ENCODE results near the gene TNK2.
"Not testable (repeated sequence)": the region's sequence is repeated elsewhere in the genome, so short reads cannot be mapped to it uniquely, and the experiment has no call there.

The TNK2 gene

GRCh38 chr3:195818301-195818700 lies 90.0 kb downstream of the TNK2 start:
- Histone ChIP-seq H3K4me1 (ENCODE audit: insufficient read depth, low read length, severe bottlenecking) (peaks cover 3% of the 10 kb centered on the region), H3K9me2 (ENCODE audit: low read depth, low read length) (no peaks in the 10 kb centered on the region), H3F3A (ENCODE audit: insufficient read depth, low read length) (no peaks in the 10 kb centered on the region), H3K9ac (ENCODE audit: low read length) (no peak overlapping the region), H3K27ac (ENCODE audit: low read depth, low read length, poor library complexity, severe bottlenecking) (no peak overlapping the region), H3K4me2 (ENCODE audit: low read length) (no peak overlapping the region), H3K36me3 (ENCODE audit: insufficient read depth, low read length) (no peaks in the 10 kb centered on the region), H4K20me1 (ENCODE audit: insufficient read depth, low read length) (no peaks in the 10 kb centered on the region), H3K4me3 (ENCODE audit: low read depth, low read length, poor library complexity, severe bottlenecking) (no peak overlapping the region), H3K27me3 (ENCODE audit: insufficient read depth, low read length) (peaks cover 20% of the 10 kb centered on the region), H2AFZ (ENCODE audit: low read length) (no peak overlapping the region), H3K9me3 (ENCODE audit: low read length) (no peaks in the 10 kb centered on the region), H3K79me2 (ENCODE audit: insufficient read depth, low read length) (no peaks in the 10 kb centered on the region)
- TF ChIP-seq, protein P1, sequence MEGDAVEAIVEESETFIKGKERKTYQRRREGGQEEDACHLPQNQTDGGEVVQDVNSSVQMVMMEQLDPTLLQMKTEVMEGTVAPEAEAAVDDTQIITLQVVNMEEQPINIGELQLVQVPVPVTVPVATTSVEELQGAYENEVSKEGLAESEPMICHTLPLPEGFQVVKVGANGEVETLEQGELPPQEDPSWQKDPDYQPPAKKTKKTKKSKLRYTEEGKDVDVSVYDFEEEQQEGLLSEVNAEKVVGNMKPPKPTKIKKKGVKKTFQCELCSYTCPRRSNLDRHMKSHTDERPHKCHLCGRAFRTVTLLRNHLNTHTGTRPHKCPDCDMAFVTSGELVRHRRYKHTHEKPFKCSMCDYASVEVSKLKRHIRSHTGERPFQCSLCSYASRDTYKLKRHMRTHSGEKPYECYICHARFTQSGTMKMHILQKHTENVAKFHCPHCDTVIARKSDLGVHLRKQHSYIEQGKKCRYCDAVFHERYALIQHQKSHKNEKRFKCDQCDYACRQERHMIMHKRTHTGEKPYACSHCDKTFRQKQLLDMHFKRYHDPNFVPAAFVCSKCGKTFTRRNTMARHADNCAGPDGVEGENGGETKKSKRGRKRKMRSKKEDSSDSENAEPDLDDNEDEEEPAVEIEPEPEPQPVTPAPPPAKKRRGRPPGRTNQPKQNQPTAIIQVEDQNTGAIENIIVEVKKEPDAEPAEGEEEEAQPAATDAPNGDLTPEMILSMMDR (IDR thresholded peaks at IDR 0.05; ENCODE audit: low read length), result no peak
- TF ChIP-seq EZH2 (IDR thresholded peaks at IDR 0.05; ENCODE audit: borderline replicate concordance, low read length), result no peak

DNA sequence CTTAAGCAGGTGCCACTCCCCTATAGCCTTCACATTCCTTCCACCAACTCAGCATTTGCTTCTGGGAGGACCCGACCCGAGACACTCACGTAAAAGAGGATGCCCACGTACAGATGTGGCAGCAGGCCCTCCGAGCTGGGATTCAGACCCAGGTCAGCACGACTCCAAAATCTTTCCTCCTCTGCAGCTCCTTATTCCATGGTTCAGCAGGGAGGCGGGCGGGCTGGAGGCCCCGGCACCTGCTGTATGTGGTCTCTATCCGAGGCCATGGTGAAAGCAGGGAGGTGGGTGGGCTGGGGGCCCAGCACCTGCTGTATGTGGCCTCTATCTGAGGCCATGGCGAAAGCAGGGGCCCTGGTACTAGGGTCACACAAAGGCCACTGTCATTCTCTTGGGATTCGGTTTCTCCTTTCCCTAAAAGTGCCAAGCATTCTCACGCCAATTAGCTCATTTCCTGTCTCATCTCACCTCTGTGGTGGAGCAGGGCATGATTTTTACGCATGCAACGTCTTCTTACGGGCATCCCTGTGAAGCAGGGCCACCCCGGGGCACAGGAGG lies 90.7 kb downstream of the TNK2 start:
- Histone ChIP-seq H3K4me3 (ENCODE audit: low read depth, low read length, poor library complexity, severe bottlenecking) (no peak overlapping the region), H3K9ac (ENCODE audit: low read length) (no peak overlapping the region), H3K27me3 (ENCODE audit: insufficient read depth, low read length) (peaks cover 25% of the 10 kb centered on the region), H3K9me2 (ENCODE audit: low read depth, low read length) (no peaks in the 10 kb centered on the region), H3F3A (ENCODE audit: insufficient read depth, low read length) (no peaks in the 10 kb centered on the region), H2AFZ (ENCODE audit: low read length) (no peak overlapping the region), H3K79me2 (ENCODE audit: insufficient read depth, low read length) (no peaks in the 10 kb centered on the region), H3K36me3 (ENCODE audit: insufficient read depth, low read length) (no peaks in the 10 kb centered on the region), H3K4me2 (ENCODE audit: low read length) (no peak overlapping the region), H4K20me1 (ENCODE audit: insufficient read depth, low read length) (no peaks in the 10 kb centered on the region), H3K9me3 (ENCODE audit: low read length) (no peaks in the 10 kb centered on the region), H3K27ac (ENCODE audit: low read depth, low read length, poor library complexity, severe bottlenecking) (no peak overlapping the region), H3K4me1 (ENCODE audit: insufficient read depth, low read length, severe bottlenecking) (no peaks in the 10 kb centered on the region)
- TF ChIP-seq EZH2 (IDR thresholded peaks at IDR 0.05; ENCODE audit: borderline replicate concordance, low read length), result no peak
- TF ChIP-seq, protein P1 (IDR thresholded peaks at IDR 0.05; ENCODE audit: low read length), result no peak

DNA sequence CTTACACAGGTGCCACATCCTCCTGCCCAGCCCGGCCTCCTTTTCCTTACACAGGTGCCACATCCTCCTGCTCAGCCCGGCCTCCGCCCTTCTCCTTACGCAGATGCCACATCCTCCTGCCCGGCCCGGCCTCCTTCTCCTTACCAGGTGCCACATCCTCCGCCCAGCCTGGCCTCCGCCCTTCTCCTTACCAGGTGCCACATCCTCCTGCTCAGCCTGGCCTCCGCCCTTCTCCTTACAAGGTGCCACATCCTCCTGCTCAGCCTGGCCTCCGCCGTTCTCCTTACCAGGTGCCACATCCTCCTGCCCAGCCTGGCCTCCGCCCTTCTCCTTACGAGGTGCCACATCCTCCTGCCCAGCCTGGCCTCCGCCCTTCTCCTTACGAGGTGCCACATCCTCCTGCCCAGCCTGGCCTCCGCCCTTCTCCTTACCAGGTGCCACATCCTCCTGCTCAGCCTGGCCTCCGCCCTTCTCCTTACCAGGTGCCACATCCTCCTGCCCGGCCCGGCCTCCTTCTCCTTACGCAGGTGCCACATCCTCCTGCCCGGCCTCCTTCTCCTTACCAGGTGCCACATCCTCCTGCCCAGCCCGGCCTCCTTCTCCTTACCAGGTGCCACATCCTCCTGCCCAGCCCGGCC lies 92.0 kb downstream of the TNK2 start:
- H3K9ac ChIP-seq (ENCODE audit: low read length); H4K20me1 ChIP-seq (ENCODE audit: insufficient read depth, low read length); H3K9me2 ChIP-seq (ENCODE audit: low read depth, low read length); H3K79me2 ChIP-seq (ENCODE audit: insufficient read depth, low read length); H3K9me3 ChIP-seq (ENCODE audit: low read length); H3K4me3 ChIP-seq (ENCODE audit: low read depth, low read length, poor library complexity, severe bottlenecking); H3K27ac ChIP-seq (ENCODE audit: low read depth, low read length, poor library complexity, severe bottlenecking); H3K4me1 ChIP-seq (ENCODE audit: insufficient read depth, low read length, severe bottlenecking); H3K36me3 ChIP-seq (ENCODE audit: insufficient read depth, low read length); H3F3A ChIP-seq (ENCODE audit: insufficient read depth, low read length); H2AFZ ChIP-seq (ENCODE audit: low read length); H3K4me2 ChIP-seq (ENCODE audit: low read length): not testable (repeated sequence)
- H3K27me3 ChIP-seq (ENCODE audit: insufficient read depth, low read length), result peaks cover 32% of the 10 kb centered on the region
